C4-2B (cell line): ENCODE data around the gene CHST13.

Source experiments
- H3K27ac ChIP-seq: fragments of 450-650 bp; 2 replicates; pipeline ENCODE4 v1.5.1; 2017
- CTCF ChIP-seq: fragments of 450-650 bp; conservative IDR thresholded peaks from 2 replicates; pipeline ENCODE4 v1.5.1; 2017; ENCODE audit warnings: mild to moderate bottlenecking
- ZFX ChIP-seq: fragments of 450-650 bp; IDR thresholded peaks from 2 replicates; pipeline ENCODE4 v1.6.1; 2017

CHST13 gene

GRCh38 chr3:126551839-126552687 is 28.1 kb downstream of the CHST13 start:
- TF ChIP-seq CTCF: no peak
- no peak for TF ChIP-seq ZFX

GRCh38 chr3:126552688-126553283 is 28.8 kb downstream of the CHST13 start:
- no peak overlapping the region for H3K27ac ChIP-seq
- TF ChIP-seq ZFX: no peak
- TF ChIP-seq CTCF: no peak

More at GRCh38 chr3:126551839-126552687, 28.1 kb downstream of the CHST13 start:
- no peak overlapping the region for H3K27ac ChIP-seq

- TF ChIP-seq ZFX: no peak
- TF ChIP-seq CTCF: no peak
- no peak overlapping the region for H3K27ac ChIP-seq
Observed at GRCh38 chr3:126553284-126554084, 29.5 kb downstream of the CHST13 start.

GRCh38 chr3:126554560-126555525 is 30.9 kb downstream of the CHST13 start:
- H3K27ac ChIP-seq: no peak overlapping the region
- TF ChIP-seq CTCF: no peak
- no peak for TF ChIP-seq ZFX

- H3K27ac ChIP-seq: no peak overlapping the region
- TF ChIP-seq CTCF (no peak), ZFX (no peak)
Observed at GRCh38 chr3:126555795-126556636, 32.1 kb downstream of the CHST13 start.
